Glutamatergic neuron (in vitro differentiated cells): Measurements from ENCODE around the gene TRMT2B. TPM values are rescaled to one million over a fixed set of nuclear protein-coding genes. Genes with fewer than 3 reads are reported as not detected.

Source experiments
- DNase-seq: peaks from one replicate; pipeline ENCODE4 v3.0.0; 2022
- H3K27ac Mint-ChIP-seq: one replicate; pipeline ENCODE4 v1.8.0; 2020; ENCODE audit warnings: mild to moderate bottlenecking, mixed read lengths, inconsistent platforms; ENCODE audit not compliant: unreplicated experiment
- H3K27me3 Mint-ChIP-seq: one replicate; pipeline ENCODE4 v1.8.0; 2020; ENCODE audit warnings: mild to moderate bottlenecking, moderate library complexity, mixed read lengths, inconsistent platforms; ENCODE audit not compliant: unreplicated experiment
- H3K36me3 Mint-ChIP-seq: one replicate; pipeline ENCODE4 v1.8.0; 2020; ENCODE audit warnings: mild to moderate bottlenecking, mixed read lengths, inconsistent platforms; ENCODE audit not compliant: unreplicated experiment
- H3K4me1 Mint-ChIP-seq: one replicate; pipeline ENCODE4 v1.8.0; 2020; ENCODE audit warnings: mild to moderate bottlenecking, low read depth, mixed read lengths, inconsistent platforms; ENCODE audit not compliant: unreplicated experiment
- H3K4me3 Mint-ChIP-seq: one replicate; pipeline ENCODE4 v1.8.0; 2020; ENCODE audit warnings: mild to moderate bottlenecking, mixed read lengths, inconsistent platforms; ENCODE audit not compliant: unreplicated experiment
- H3K9me3 Mint-ChIP-seq: one replicate; pipeline ENCODE4 v1.8.0; 2020; ENCODE audit warnings: mild to moderate bottlenecking, moderate library complexity, mixed read lengths, inconsistent platforms; ENCODE audit not compliant: unreplicated experiment
- CTCF ChIP-seq: fragments of 200-600 bp; sonication (generic); IDR thresholded peaks from one replicate; pipeline ENCODE4 v1.5.0; 2021; ENCODE audit not compliant: partially characterized antibody, unreplicated experiment
- total RNA-seq: library from RNA; stranded (reverse); fragmentation: NEBNext Ultra II Directional; extraction: Animal tissue kit (Norgen Biotek cat#: 25700); gene quantifications from one replicate; pipeline ENCODE4 v1.2.1, GENCODE V29; 2021; ENCODE audit not compliant: unreplicated experiment

Gene TRMT2B
- total RNA-seq, 1 donor from 2014 or later = 5.1 TPM

- no peak for TF ChIP-seq CTCF
- H3K4me3 Mint-ChIP-seq = peak overlapping the region; percentile 93
- H3K4me1 Mint-ChIP-seq = peaks cover 2% of the 10 kb centered on the region
- peak overlapping the region; percentile 22 for H3K27ac Mint-ChIP-seq
- no peaks in the 10 kb centered on the region for H3K27me3 Mint-ChIP-seq
- no peaks in the 10 kb centered on the region for H3K36me3 Mint-ChIP-seq
- no peak for DNase-seq
- H3K9me3 Mint-ChIP-seq = no peaks in the 10 kb centered on the region
Observed at GRCh38 chrX:101080326-101081124, 28.6 kb upstream of the TRMT2B start.

GRCh38 chrX:101079736-101080270 is 27.9 kb upstream of the TRMT2B start:
- Mint-ChIP-seq H3K9me3 (no peaks in the 10 kb centered on the region), H3K4me1 (peaks cover 2% of the 10 kb centered on the region), H3K4me3 (peak overlapping the region; percentile 93), H3K27me3 (no peaks in the 10 kb centered on the region), H3K27ac (peak overlapping the region; percentile 85), H3K36me3 (no peaks in the 10 kb centered on the region)
- DNase-seq = peak; percentile 9
- no peak for TF ChIP-seq CTCF

GRCh38 chrX:101078716-101079598 is 27.0 kb upstream of the TRMT2B start, which contains the start of gene TMEM35A:
TSS of gene TMEM35A (plus strand) at chrX:101078879. CDS start at chrX:101079003, 124 bp downstream.
- Mint-ChIP-seq H3K27ac (peak within 1 kb of the TSS; percentile 85), H3K27me3 (no peaks in the 10 kb centered on the region), H3K36me3 (no peaks in the 10 kb centered on the region), H3K4me1 (peaks cover 2% of the 10 kb centered on the region), H3K9me3 (no peaks in the 10 kb centered on the region), H3K4me3 (peak within 1 kb of the TSS; percentile 93)
- TF ChIP-seq CTCF = no peak
- DNase-seq = peak; percentile 25

- DNase-seq = no peak
- H3K36me3 Mint-ChIP-seq = no peaks in the 10 kb centered on the region
- no peak for TF ChIP-seq CTCF
- no peaks in the 10 kb centered on the region for H3K27me3 Mint-ChIP-seq
- no peaks in the 10 kb centered on the region for H3K9me3 Mint-ChIP-seq
- no peak overlapping the region for H3K27ac Mint-ChIP-seq
- no peaks in the 10 kb centered on the region for H3K4me1 Mint-ChIP-seq
- no peak overlapping the region for H3K4me3 Mint-ChIP-seq
Observed at GRCh38 chrX:101071582-101071981, 19.7 kb upstream of the TRMT2B start.
